GM18511 (cell line): Measurements from ENCODE around the gene GLTPD2.

ENCODE experiments used
- ATAC-seq: cut with Tn5 transposase; IDR thresholded peaks from one replicate; pipeline ENCODE4 v1.9.1; 2021; ENCODE audit warnings: mild to moderate bottlenecking, moderate library complexity; ENCODE audit not compliant: unreplicated experiment

The GLTPD2 gene

GRCh38 chr17:4771519-4772234 is 17.1 kb upstream of the GLTPD2 start, which contains the start of gene TM4SF5:
Gene TM4SF5 (plus strand): TSS chr17:4771886. CDS start chr17:4771923, 37 bp downstream.
- ATAC-seq: no peak

- no peak for ATAC-seq
Measured at GRCh38 chr17:4772235-4772613, 16.5 kb upstream of the GLTPD2 start.

GRCh38 chr17:4777969-4778760 is 10.6 kb upstream of the GLTPD2 start:
- no peak for ATAC-seq

GRCh38 chr17:4780325-4780955 is 8.3 kb upstream of the GLTPD2 start:
- ATAC-seq: no peak

- no peak for ATAC-seq
Measured at GRCh38 chr17:4782652-4783051, 6.1 kb upstream of the GLTPD2 start.

- ATAC-seq: no peak
Measured at GRCh38 chr17:4785311-4786105, 3.3 kb upstream of the GLTPD2 start.

GRCh38 chr17:4786106-4786511 is 2.7 kb upstream of the GLTPD2 start, which contains the start of gene VMO1:
Gene VMO1 (minus strand): TSS chr17:4786364. CDS start chr17:4786352, 12 bp downstream.
- ATAC-seq: no peak

GRCh38 chr17:4786516-4786915 is 2.2 kb upstream of the GLTPD2 start:
- ATAC-seq: no peak

GRCh38 chr17:4788159-4788806 is 481 bp upstream of the GLTPD2 start:
- no peak for ATAC-seq

- ATAC-seq: peak; percentile 41
Measured at GRCh38 chr17:4789701-4789950, 862 bp downstream of the GLTPD2 start.

- ATAC-seq: peak; percentile 84
Measured at GRCh38 chr17:4789951-4790704, 1.4 kb downstream of the GLTPD2 start.

GRCh38 chr17:4790705-4791088 is 1.9 kb downstream of the GLTPD2 start:
- ATAC-seq: no peak

- ATAC-seq: no peak
Measured at GRCh38 chr17:4795168-4795567, 6.4 kb downstream of the GLTPD2 start.

GRCh38 chr17:4796552-4796920 is 7.8 kb downstream of the GLTPD2 start:
- no peak for ATAC-seq

GRCh38 chr17:4800462-4801196 is 11.9 kb downstream of the GLTPD2 start:
- ATAC-seq: no peak

GRCh38 chr17:4802228-4802627 is 13.5 kb downstream of the GLTPD2 start, which contains the start of gene C17orf114:
Gene C17orf114 (minus strand): TSS chr17:4802328.
- ATAC-seq: no peak

GRCh38 chr17:4806456-4806776 is 17.7 kb downstream of the GLTPD2 start:
- ATAC-seq: no peak

GRCh38 chr17:4806777-4807604 is 18.2 kb downstream of the GLTPD2 start, which contains the start of gene PLD2:
Gene PLD2 (plus strand): TSS chr17:4807152. CDS start chr17:4807773, 621 bp downstream.
- peak; percentile 96 for ATAC-seq
